CD8-positive, alpha-beta memory T cell (primary cell): Measurements from ENCODE around the gene KDM6A. TPM values are rescaled to one million over a fixed set of nuclear protein-coding genes. Genes with fewer than 3 reads are reported as not detected.
"Not testable (repeated sequence)": the region's sequence is repeated elsewhere in the genome, so short reads cannot be mapped to it uniquely, and the experiment has no call there.

ENCODE experiments used
- CTCF ChIA-PET: fragments of 350-600 bp; sonication (Branson Sonifier 250); formaldehyde crosslinking; loops from one replicate; lab custom pipeline; 2021; ENCODE audit warnings: antibody characterized with exemption; lab: Charles Lee
- POLR2A ChIA-PET: fragments of 350-600 bp; sonication (Branson Sonifier 250); formaldehyde crosslinking; loops from one replicate; lab custom pipeline; 2021; ENCODE audit warnings: antibody characterized with exemption; lab: Charles Lee
- DNase-seq, 5 donors: peaks; one replicate each; pipeline versions ENCODE4 v3.0.0 to v3.0.0-alpha.2; 2020 to 2022; ENCODE audit warnings: mixed read lengths in 1 of 5
- H3K27ac ChIP-seq: one replicate; pipeline ENCODE4 v1.7.0; 2013; ENCODE audit warnings: low read depth, mild to moderate bottlenecking, low read length, moderate library complexity
- H3K27me3 ChIP-seq: 2 replicates; pipeline ENCODE4 v1.7.0; 2013; ENCODE audit warnings: low read length, mild to moderate bottlenecking; ENCODE audit not compliant: insufficient read depth, poor library complexity, severe bottlenecking
- H3K36me3 ChIP-seq: 2 replicates; pipeline ENCODE4 v1.7.0; 2013; ENCODE audit warnings: mild to moderate bottlenecking, low read length, moderate library complexity; ENCODE audit not compliant: insufficient read depth
- H3K4me1 ChIP-seq: 2 replicates; pipeline ENCODE4 v1.7.0; 2013; ENCODE audit warnings: mild to moderate bottlenecking, low read length, moderate library complexity; ENCODE audit not compliant: insufficient read depth
- H3K4me3 ChIP-seq: 2 replicates; pipeline ENCODE4 v1.7.0; 2013; ENCODE audit warnings: mild to moderate bottlenecking, low read length
- H3K9me3 ChIP-seq: 2 replicates; pipeline ENCODE4 v1.7.0; 2013; ENCODE audit warnings: mild to moderate bottlenecking, low read length
- H3K27ac Mint-ChIP-seq, 8 donors: one replicate each; pipeline ENCODE4 v1.8.0; 2020 to 2021; ENCODE audit warnings: mixed read lengths in 8 of 8, mild to moderate bottlenecking in 6 of 8, inconsistent platforms in 3 of 8, moderate library complexity in 3 of 8
- H3K27me3 Mint-ChIP-seq, 2 donors: one replicate each; pipeline ENCODE4 v1.8.0; 2020 to 2021; ENCODE audit warnings: mixed read lengths in 2 of 2, mild to moderate bottlenecking in 1 of 2, moderate library complexity in 1 of 2
- H3K36me3 Mint-ChIP-seq, 3 donors: one replicate each; pipeline ENCODE4 v1.8.0; 2020 to 2021; ENCODE audit warnings: mixed read lengths in 3 of 3, inconsistent platforms in 1 of 3, mild to moderate bottlenecking in 1 of 3
- H3K4me1 Mint-ChIP-seq, 3 donors: one replicate each; pipeline ENCODE4 v1.8.0; 2020 to 2021; ENCODE audit warnings: mixed read lengths in 3 of 3, inconsistent platforms in 1 of 3, mild to moderate bottlenecking in 1 of 3
- H3K4me3 Mint-ChIP-seq, 7 donors: one replicate each; pipeline ENCODE4 v1.8.0; 2020 to 2021; ENCODE audit warnings: mixed read lengths in 7 of 7, mild to moderate bottlenecking in 6 of 7, moderate library complexity in 4 of 7, inconsistent platforms in 2 of 7
- H3K9me3 Mint-ChIP-seq, 5 donors: one replicate each; pipeline ENCODE4 v1.8.0; 2020 to 2022; ENCODE audit warnings: mixed read lengths in 5 of 5, mild to moderate bottlenecking in 3 of 5, moderate library complexity in 2 of 5, inconsistent platforms in 1 of 5
- polyA plus RNA-seq: library from polyadenylated mRNA; unstranded; fragments of 300-500 nt; fragmentation: Illumina TruSeq; gene quantifications from one replicate; pipeline ENCODE4 v1.2.3, GENCODE V29; 2021
- total RNA-seq, 2 experiments: library from RNA; stranded (reverse); gene quantifications; one replicate each; pipeline ENCODE4 v1.2.3, GENCODE V29; 2021

The KDM6A gene
- total and polyA plus RNA-seq, 3 experiments from 2014 or later: 20.7 to 23.7 (median 21.5) TPM

- H3K36me3 Mint-ChIP-seq, H3K27me3 ChIP-seq, H3K9me3 ChIP-seq, CTCF ChIA-PET, H3K27me3 Mint-ChIP-seq, DNase-seq, H3K27ac Mint-ChIP-seq, H3K27ac ChIP-seq, POLR2A ChIA-PET, H3K4me3 Mint-ChIP-seq, H3K4me1 ChIP-seq, H3K4me1 Mint-ChIP-seq, H3K9me3 Mint-ChIP-seq, H3K36me3 ChIP-seq, H3K4me3 ChIP-seq: not testable (repeated sequence)
Measured at GRCh38 chrX:44850891-44851290, 22.1 kb upstream of the KDM6A start.

- Histone ChIP-seq H3K27me3 (no peaks in the 10 kb centered on the region), H3K4me3 (no peak overlapping the region), H3K27ac (peak overlapping the region; percentile 81), H3K9me3 (no peaks in the 10 kb centered on the region), H3K4me1 (peaks cover 8% of the 10 kb centered on the region), H3K36me3 (no peaks in the 10 kb centered on the region)
- H3K36me3 Mint-ChIP-seq: peaks cover 0 to 6% (median 3%) of the 10 kb centered on the region in 3 donors
- H3K4me3 Mint-ChIP-seq: peak overlapping the region; percentile 17 to 95 (median 69)
- peaks cover 24 to 33% (median 26%) of the 10 kb centered on the region in 3 donors for H3K4me1 Mint-ChIP-seq
- no peaks in the 10 kb centered on the region for H3K27me3 Mint-ChIP-seq
- peak overlapping the region in 7 of 8 donors; percentile 44 to 90 (median 80) for H3K27ac Mint-ChIP-seq
- DNase-seq: no peak
- H3K9me3 Mint-ChIP-seq: no peaks in the 10 kb centered on the region
- POLR2A ChIA-PET: no interaction called here
- CTCF ChIA-PET: interaction anchor here (1.8 kb wide), 1 partner anchor 29 kb away, joined by 4 read pairs; no protein-coding TSS in a partner anchor
Measured at GRCh38 chrX:44871114-44871645, 1.8 kb upstream of the KDM6A start.

- DNase-seq: peak in 2 of 5 donors; percentile 63 to 67
- no peaks in the 10 kb centered on the region for H3K27me3 ChIP-seq
- Mint-ChIP-seq H3K27ac (peak overlapping the region; percentile 95 to 99 (median 98)), H3K4me3 (peak overlapping the region; percentile 96 to 100 (median 99)), H3K27me3 (no peaks in the 10 kb centered on the region), H3K9me3 (no peaks in the 10 kb centered on the region), H3K4me1 (peaks cover 34 to 43% (median 35%) of the 10 kb centered on the region in 3 donors), H3K36me3 (peaks cover 0 to 6% (median 2%) of the 10 kb centered on the region in 3 donors)
- no peaks in the 10 kb centered on the region for H3K36me3 ChIP-seq
- CTCF ChIA-PET: interaction anchor here (0.7 to 1.8 kb wide), 2 partner anchors 28 to 195 kb away, joined by 3 to 4 read pairs; no protein-coding TSS in a partner anchor
- H3K4me1 ChIP-seq: peaks cover 13% of the 10 kb centered on the region
- peak overlapping the region; percentile 81 for H3K27ac ChIP-seq
- no peaks in the 10 kb centered on the region for H3K9me3 ChIP-seq
- H3K4me3 ChIP-seq: peak overlapping the region; percentile 53
- POLR2A ChIA-PET: interaction anchor here (0.6 to 0.9 kb wide), 5 partner anchors 96 to 228 kb away, joined by 3 to 4 read pairs (median 4); no protein-coding TSS in a partner anchor
Measured at GRCh38 chrX:44871931-44872820, 812 bp upstream of the KDM6A start.

GRCh38 chrX:44873415-44874276 is 658 bp downstream of the KDM6A start:
- Histone ChIP-seq H3K36me3 (no peaks in the 10 kb centered on the region), H3K4me1 (peaks cover 17% of the 10 kb centered on the region), H3K9me3 (no peaks in the 10 kb centered on the region), H3K27me3 (no peaks in the 10 kb centered on the region), H3K4me3 (peak overlapping the region; percentile 86), H3K27ac (peak overlapping the region; percentile 87)
- ChIA-PET CTCF (interaction anchor here (0.7 to 1.8 kb wide), 2 partner anchors 26 to 194 kb away, joined by 3 to 4 read pairs; no protein-coding TSS in a partner anchor), POLR2A (interaction anchor here (0.5 to 1.5 kb wide), 5 partner anchors 25 to 529 kb away, joined by 3 to 6 read pairs (median 4); no protein-coding TSS in a partner anchor)
- Mint-ChIP-seq H3K27ac (peak overlapping the region; percentile 93 to 100 (median 99)), H3K9me3 (no peaks in the 10 kb centered on the region), H3K4me3 (peak overlapping the region; percentile 96 to 100 (median 99)), H3K36me3 (peaks cover 0 to 6% (median 0%) of the 10 kb centered on the region in 3 donors), H3K27me3 (no peaks in the 10 kb centered on the region), H3K4me1 (peaks cover 44 to 57% (median 45%) of the 10 kb centered on the region in 3 donors)
- DNase-seq: peak; percentile 31 to 77 (median 59)

GRCh38 chrX:44874420-44875184 is 1.6 kb downstream of the KDM6A start:
- ChIA-PET POLR2A (interaction anchor here (0.5 to 1.5 kb wide), 2 partner anchors 25 to 202 kb away, joined by 6 to 7 read pairs; no protein-coding TSS in a partner anchor), CTCF (no interaction called here)
- Mint-ChIP-seq H3K27ac (peak overlapping the region; percentile 93 to 100 (median 99)), H3K4me3 (peak overlapping the region; percentile 96 to 100 (median 99)), H3K9me3 (no peaks in the 10 kb centered on the region), H3K36me3 (peaks cover 0 to 6% (median 0%) of the 10 kb centered on the region in 3 donors), H3K4me1 (peaks cover 51 to 66% (median 54%) of the 10 kb centered on the region in 3 donors), H3K27me3 (no peaks in the 10 kb centered on the region)
- peak overlapping the region; percentile 86 for H3K4me3 ChIP-seq
- DNase-seq: peak; percentile 9 to 65 (median 42)
- peak overlapping the region; percentile 87 for H3K27ac ChIP-seq
- no peaks in the 10 kb centered on the region for H3K9me3 ChIP-seq
- no peaks in the 10 kb centered on the region for H3K36me3 ChIP-seq
- H3K27me3 ChIP-seq: no peaks in the 10 kb centered on the region
- peaks cover 18% of the 10 kb centered on the region for H3K4me1 ChIP-seq

GRCh38 chrX:44875185-44875489 is 2.1 kb downstream of the KDM6A start:
- no peaks in the 10 kb centered on the region for H3K9me3 ChIP-seq
- H3K36me3 ChIP-seq: no peaks in the 10 kb centered on the region
- peak overlapping the region; percentile 87 for H3K27ac ChIP-seq
- peaks cover 0 to 6% (median 0%) of the 10 kb centered on the region in 3 donors for H3K36me3 Mint-ChIP-seq
- no peak for DNase-seq
- ChIA-PET POLR2A (interaction anchor here (0.5 to 1.5 kb wide), 2 partner anchors 24 to 201 kb away, joined by 6 to 7 read pairs; no protein-coding TSS in a partner anchor), CTCF (no interaction called here)
- no peaks in the 10 kb centered on the region for H3K27me3 Mint-ChIP-seq
- peak overlapping the region; percentile 96 to 100 (median 99) for H3K4me3 Mint-ChIP-seq
- H3K4me1 Mint-ChIP-seq: peaks cover 55 to 66% (median 56%) of the 10 kb centered on the region in 3 donors
- H3K9me3 Mint-ChIP-seq: no peaks in the 10 kb centered on the region
- H3K4me3 ChIP-seq: peak overlapping the region; percentile 86
- no peaks in the 10 kb centered on the region for H3K27me3 ChIP-seq
- H3K27ac Mint-ChIP-seq: peak overlapping the region; percentile 19 to 100 (median 99)
- peaks cover 18% of the 10 kb centered on the region for H3K4me1 ChIP-seq

- no peak overlapping the region for H3K4me3 ChIP-seq
- H3K9me3 ChIP-seq: no peaks in the 10 kb centered on the region
- no peak overlapping the region for H3K27ac ChIP-seq
- peak overlapping the region; percentile 81 to 100 (median 99) for H3K4me3 Mint-ChIP-seq
- H3K4me1 ChIP-seq: peaks cover 18% of the 10 kb centered on the region
- no peaks in the 10 kb centered on the region for H3K9me3 Mint-ChIP-seq
- no peaks in the 10 kb centered on the region for H3K36me3 ChIP-seq
- H3K27ac Mint-ChIP-seq: peak overlapping the region in 7 of 8 donors; percentile 36 to 99 (median 84)
- no peak for DNase-seq
- POLR2A ChIA-PET: no interaction called here
- H3K27me3 ChIP-seq: no peaks in the 10 kb centered on the region
- peaks cover 61 to 74% (median 61%) of the 10 kb centered on the region in 3 donors for H3K4me1 Mint-ChIP-seq
- H3K27me3 Mint-ChIP-seq: no peaks in the 10 kb centered on the region
- CTCF ChIA-PET: no interaction called here
- peaks cover 0 to 6% (median 0%) of the 10 kb centered on the region in 3 donors for H3K36me3 Mint-ChIP-seq
Measured at GRCh38 chrX:44876086-44876485, 3.1 kb downstream of the KDM6A start.
